ENCODE measurements around the gene MYO5A.

GRCh38 chr15:52556524-52557273, 28.0 kb upstream of the MYO5A start:
- TF ChIP-seq CTCF (IDR thresholded peaks at IDR 0.05; ENCODE audit: low read length): no peak
- no peak for TF ChIP-seq EZH2 (IDR thresholded peaks at IDR 0.05; ENCODE audit: borderline replicate concordance, low read length)
